Measurements from ENCODE around the gene FIBCD1.
"Not testable (repeated sequence)": the region's sequence is repeated elsewhere in the genome, so short reads cannot be mapped to it uniquely, and the experiment has no call there.

Gene FIBCD1

DNA sequence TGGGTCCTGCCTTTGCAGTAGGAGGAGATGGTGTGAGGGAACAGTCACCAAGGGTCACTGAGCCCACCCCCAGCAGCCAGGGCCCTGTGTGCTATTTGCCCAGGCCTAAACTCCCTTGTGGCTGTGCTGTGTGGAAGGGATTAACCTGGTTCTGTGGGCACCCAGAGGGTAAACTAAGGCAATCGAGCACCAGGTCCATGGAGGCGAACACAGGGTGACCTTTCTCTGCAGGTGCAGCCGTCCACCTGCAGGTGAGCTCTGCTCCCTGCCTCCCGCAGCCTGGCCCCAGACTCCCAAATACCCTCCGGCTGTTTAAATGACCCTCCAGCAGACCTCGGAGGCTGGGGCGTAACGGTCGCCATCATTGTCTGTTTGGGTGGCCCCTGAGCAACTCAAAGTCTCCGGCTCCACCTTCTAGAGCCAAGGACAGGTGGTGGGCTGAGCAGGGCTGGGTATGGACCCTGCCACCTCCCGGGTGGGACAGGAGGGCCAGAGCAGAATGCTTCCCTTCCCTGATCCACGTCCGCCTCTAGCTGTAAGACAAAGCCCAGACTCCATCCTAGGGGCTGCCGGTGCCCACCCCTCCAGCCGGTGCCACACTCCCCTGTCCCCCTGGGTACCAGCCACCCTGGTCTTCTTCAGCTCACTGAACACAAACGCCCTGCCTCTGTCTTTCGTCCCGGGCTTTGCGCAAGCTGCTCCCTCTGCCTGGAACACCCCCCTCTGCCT is 34.1 kb upstream of the FIBCD1 start:
- no peak for DNase-seq

GRCh38 chr9:130972277-130972956 is 33.4 kb upstream of the FIBCD1 start:
- DNase-seq = no peak

DNA sequence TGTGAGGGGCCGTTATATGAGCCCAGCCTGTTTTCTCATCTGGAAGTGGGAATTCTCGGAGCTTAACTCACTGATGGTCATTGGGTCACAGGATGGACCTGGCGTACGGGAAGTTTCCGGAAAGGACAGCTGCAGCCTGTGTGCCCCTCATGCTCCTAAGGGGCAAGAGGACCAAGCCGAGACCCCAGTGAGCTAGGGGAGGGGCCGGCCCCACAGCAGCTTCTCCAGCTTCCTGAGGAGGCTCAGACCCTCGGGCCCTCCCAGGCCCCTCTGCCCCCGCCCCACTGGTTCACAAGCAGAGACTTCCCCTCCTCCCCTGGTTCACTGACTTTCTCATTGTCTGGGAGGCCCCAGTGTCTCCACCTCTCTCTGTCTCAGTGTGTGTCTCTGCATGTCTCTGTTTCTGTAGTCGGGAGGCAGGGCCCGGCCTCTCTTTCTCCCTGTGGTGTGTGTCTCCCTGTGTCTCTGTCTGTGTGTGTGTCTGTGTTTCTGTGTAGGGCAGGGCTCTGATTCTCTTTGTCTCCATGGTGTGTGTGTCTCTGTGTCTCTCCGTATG is 32.3 kb upstream of the FIBCD1 start:
- DNase-seq = no peak

GRCh38 chr9:130970855-130971254 is 31.8 kb upstream of the FIBCD1 start:
- no peak for DNase-seq

DNA sequence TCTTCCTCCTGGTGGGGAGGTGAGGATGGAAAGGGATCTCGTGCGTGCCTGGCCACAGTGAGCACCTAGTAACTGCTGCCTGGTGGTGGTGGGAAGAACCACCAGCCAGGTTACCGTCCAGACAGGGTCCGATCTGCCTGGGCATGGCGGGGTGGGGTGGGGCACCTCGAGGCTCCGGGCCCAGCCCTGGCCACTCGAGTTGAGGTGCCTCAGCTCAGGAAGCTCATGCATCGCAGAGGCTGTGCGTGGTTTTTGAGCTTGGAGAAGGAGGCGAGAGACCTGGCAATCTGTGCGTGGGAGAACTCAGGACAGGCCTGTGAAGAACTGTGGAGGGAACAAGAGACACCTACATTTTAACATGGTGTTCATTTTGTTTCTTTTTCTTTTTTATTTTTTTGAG is 31.0 kb upstream of the FIBCD1 start:
- no peak for DNase-seq

DNA sequence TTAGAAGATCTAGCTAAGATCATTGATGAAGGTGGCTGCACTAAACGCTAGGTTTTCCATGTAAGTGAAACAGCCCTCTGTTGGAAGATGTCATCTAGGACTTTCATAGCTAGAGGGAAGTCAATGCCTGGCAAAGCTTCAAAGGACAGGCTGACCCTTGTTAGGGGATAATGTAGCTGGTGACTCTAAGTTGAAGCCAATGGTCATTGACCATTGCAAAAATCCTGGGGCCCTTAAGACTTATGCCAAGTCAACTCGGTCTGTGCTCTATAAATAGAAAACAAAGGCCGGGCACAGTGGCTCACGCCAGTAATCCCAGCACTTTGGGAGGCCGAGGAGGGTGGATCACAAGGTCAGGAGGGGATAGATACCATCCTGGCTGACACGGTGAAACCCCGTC is 26.6 kb upstream of the FIBCD1 start:
- no peak for DNase-seq

- DNase-seq = no peak
These were observed 24.9 kb upstream of the FIBCD1 start for GRCh38 chr9:130963916-130964315.

GRCh38 chr9:130963337-130963908 is 24.4 kb upstream of the FIBCD1 start:
- DNase-seq = no peak

DNA sequence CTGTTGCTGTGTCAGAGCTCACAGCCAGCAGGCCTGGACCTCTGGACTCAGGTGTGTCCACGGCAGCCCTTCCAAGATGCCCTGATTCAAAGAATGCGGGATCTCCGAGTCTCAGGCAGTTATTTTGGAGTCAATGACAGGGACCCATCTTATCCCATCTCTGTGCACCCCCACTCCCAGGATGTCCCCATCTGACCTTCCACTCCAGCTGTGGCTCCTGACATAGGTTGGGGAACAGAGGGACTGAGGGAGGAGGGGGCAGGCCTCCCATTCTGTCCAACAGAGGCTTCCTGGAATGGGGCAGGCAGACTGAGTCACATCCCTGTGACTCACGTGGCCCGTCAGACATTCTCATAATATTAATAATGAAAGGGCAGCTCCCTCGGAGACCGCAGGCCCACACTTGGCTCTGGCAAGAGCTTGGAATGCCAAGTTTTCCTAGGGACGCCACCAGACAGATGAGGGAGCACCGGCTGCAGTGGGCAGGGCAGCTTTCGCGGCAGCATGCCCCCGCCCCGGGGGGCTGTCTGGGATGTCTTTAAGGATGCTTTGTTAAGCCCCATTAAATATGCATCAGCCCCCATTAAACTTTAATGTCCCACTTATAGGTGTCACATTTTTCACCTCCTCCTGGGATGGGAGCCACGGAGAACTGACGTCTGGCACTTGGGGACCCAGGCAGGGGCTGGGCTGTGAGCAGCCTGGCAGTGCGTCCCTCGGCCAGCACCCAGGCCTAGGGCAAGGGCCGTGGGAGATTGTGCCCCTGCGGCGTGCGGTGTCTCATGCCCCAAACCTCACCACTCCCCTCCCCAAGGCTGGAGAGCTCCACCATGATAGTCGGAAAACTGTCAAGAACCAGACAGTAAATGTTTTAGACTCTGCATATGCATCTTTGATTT is 23.6 kb upstream of the FIBCD1 start:
- no peak for DNase-seq

- no peak for DNase-seq
These were observed 22.7 kb upstream of the FIBCD1 start for GRCh38 chr9:130961511-130962300.

GRCh38 chr9:130960522-130961378 is 21.7 kb upstream of the FIBCD1 start:
- DNase-seq = no peak

GRCh38 chr9:130959809-130960334 is 20.8 kb upstream of the FIBCD1 start:
- no peak for DNase-seq

DNA sequence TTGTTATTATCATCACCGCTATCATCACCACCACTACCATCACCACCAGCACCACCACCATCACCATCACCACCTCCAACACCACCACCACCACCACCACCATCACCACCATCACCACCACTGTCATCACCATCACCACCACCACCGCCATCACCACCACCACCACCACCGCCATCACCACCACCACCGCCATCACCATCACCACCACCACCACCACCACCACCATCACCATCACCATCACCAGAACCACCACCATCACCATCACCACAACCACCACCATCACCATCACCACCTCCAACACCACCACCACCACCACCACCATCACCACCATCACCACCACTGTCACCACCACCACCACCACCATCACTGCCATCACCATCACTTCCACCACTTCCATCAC is 19.5 kb upstream of the FIBCD1 start:
- DNase-seq = not testable (repeated sequence)

GRCh38 chr9:130957451-130958203 is 18.6 kb upstream of the FIBCD1 start:
- DNase-seq = no peak

DNA sequence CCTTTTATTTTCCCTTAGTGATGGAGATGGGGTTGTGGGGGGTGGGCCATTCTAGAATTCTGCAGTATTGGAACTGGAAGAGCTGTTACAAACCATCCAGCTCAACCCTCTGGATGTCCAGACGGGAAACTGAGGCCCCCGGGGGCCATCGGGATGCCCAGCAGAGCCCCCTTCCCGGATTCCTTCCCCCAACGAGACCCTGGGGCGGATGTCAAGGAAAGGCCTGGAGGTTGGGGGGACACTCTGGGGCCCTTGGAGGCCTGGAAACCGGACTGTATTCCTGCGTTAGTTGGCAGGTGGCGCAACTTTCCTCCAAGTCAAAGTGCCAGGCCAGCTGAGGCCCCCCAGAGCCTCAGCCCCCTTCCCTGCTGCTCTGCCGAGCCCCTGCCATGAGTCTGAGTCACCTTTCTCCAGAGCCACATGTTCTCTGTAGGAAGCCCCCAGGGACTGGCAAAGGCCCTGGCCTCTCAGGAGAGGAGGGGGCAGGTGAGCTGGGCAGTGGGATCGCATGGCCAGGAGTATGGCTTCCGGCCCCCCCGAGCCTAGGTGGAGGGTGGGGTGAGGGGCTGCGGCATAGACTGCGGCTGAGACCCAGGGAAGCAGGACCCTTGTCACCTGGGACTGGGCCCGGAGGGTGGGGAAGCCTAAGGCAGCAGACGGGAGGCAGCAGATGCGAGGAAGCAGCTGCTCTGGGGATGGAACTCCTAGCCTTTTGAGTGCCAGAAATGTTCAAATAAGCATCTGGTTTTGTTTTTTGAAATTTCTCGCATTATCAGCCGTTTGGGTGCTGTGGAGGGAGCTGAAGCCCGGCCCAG is 17.8 kb upstream of the FIBCD1 start:
- no peak for DNase-seq

- DNase-seq = no peak
These were observed 17.0 kb upstream of the FIBCD1 start for GRCh38 chr9:130955947-130956621.

- not testable (repeated sequence) for DNase-seq
These were observed 15.9 kb upstream of the FIBCD1 start for GRCh38 chr9:130954925-130955324.

DNA sequence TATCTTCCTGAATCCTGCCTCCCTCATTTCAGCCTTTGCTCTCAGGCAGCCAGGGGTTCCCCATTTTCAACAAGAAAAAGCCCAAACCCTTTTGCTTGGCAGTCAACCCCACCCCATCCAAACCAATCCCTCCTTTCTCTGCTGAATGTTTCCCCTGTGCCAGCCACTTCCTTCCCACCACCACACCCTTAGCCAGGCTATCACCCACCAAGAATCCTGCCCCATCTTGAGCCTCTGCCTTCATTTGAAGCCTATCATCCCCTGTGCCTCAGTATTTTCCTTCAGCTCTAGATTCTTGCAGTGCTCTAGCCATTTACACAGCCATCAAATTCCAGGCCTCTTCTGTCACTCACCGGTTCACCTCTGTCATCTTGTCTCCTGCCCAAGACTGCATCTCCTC is 15.3 kb upstream of the FIBCD1 start:
- no peak for DNase-seq
